Left lobe of liver (tissue), 2 donors: ENCODE results near the gene SFXN5. TPM values are rescaled to one million over a fixed set of nuclear protein-coding genes. Genes with fewer than 3 reads are reported as not detected.

Source experiments
- ATAC-seq: fragments of 200-7000 bp; cut with Tn5 transposase; one replicate; pipeline ENCODE4 v1.9.1; 2020; ENCODE audit warnings: mild to moderate bottlenecking, moderate library complexity
- DNase-seq: peaks from one replicate; pipeline ENCODE4 v3.0.0-alpha.2; 2020; ENCODE audit warnings: low spot score
- total RNA-seq: library from RNA; stranded (reverse); gene quantifications from one replicate; pipeline ENCODE4 v1.2.1, GENCODE V29; 2021
- donor health status: DM: no; HTN: no; CAD: no; lungs with moderate emphysema.
- donor health status: DM: no; HTN: yes; CAD: no.

Gene SFXN5
- total RNA-seq, 1 donor from 2014 or later: 80.1 TPM

- ATAC-seq (no peak), DNase-seq (no peak)
Measured at GRCh38 chr2:72931280-72931910, 140.1 kb downstream of the SFXN5 start.

- no peak for ATAC-seq
- no peak for DNase-seq
Measured at GRCh38 chr2:72929010-72929409, 142.5 kb downstream of the SFXN5 start.

- DNase-seq (no peak), ATAC-seq (no peak)
Measured at GRCh38 chr2:72927619-72928550, 143.6 kb downstream of the SFXN5 start.

- DNase-seq (no peak), ATAC-seq (no peak)
Measured at GRCh38 chr2:72926811-72927465, 144.6 kb downstream of the SFXN5 start.

- ATAC-seq (no peak), DNase-seq (no peak)
Measured at GRCh38 chr2:72926368-72926767, 145.1 kb downstream of the SFXN5 start.

- ATAC-seq: no peak
Measured at GRCh38 chr2:72925328-72925943, 146.1 kb downstream of the SFXN5 start.

GRCh38 chr2:72924353-72925240 is 146.9 kb downstream of the SFXN5 start:
- DNase-seq: no peak
- peak; percentile 36 for ATAC-seq

More at GRCh38 chr2:72925328-72925943, 146.1 kb downstream of the SFXN5 start:
- DNase-seq: no peak

- DNase-seq (no peak), ATAC-seq (no peak)
Measured at GRCh38 chr2:72923833-72924352, 147.6 kb downstream of the SFXN5 start.

- ATAC-seq: no peak
- DNase-seq: no peak
Measured at GRCh38 chr2:72921853-72922252, 149.7 kb downstream of the SFXN5 start.

GRCh38 chr2:72921088-72921851 is 150.2 kb downstream of the SFXN5 start:
- no peak for DNase-seq
- no peak for ATAC-seq

- ATAC-seq: no peak
- DNase-seq: no peak
Measured at GRCh38 chr2:72920318-72921087, 151.0 kb downstream of the SFXN5 start.

- ATAC-seq (no peak), DNase-seq (no peak)
Measured at GRCh38 chr2:72919414-72920317, 151.8 kb downstream of the SFXN5 start.

GRCh38 chr2:72917877-72918553 is 153.5 kb downstream of the SFXN5 start:
- peak; percentile 2 for ATAC-seq
- DNase-seq: no peak

- ATAC-seq: peak; percentile 84
- peak; percentile 85 for DNase-seq
Measured at GRCh38 chr2:72917138-72917876, 154.2 kb downstream of the SFXN5 start, which contains the start of gene EMX1. Gene EMX1, plus strand, starts transcription at chr2:72917519. Its CDS starts 334 bp downstream, at chr2:72917853.

- ATAC-seq (peak; percentile 10), DNase-seq (no peak)
Measured at GRCh38 chr2:72916743-72917137, 154.8 kb downstream of the SFXN5 start.
